Activated CD4-positive, alpha-beta T cell treated with anti-CD3 and anti-CD28 coated beads, Interleukin-2, amount 10 ng/mL, durations not matched to agents 24 days and 14 days (primary cell): ENCODE data around the gene ENTPD3. TPM values are rescaled to one million over a fixed set of nuclear protein-coding genes. Genes with fewer than 3 reads are reported as not detected.
A peak's percentile ranks its signal among the peaks of the same experiment; 100 is the strongest.

Source experiments
- DNase-seq: peaks from one replicate; pipeline ENCODE4 v3.0.0; 2022
- H3K27ac Mint-ChIP-seq: one replicate; pipeline ENCODE4 v1.8.0; 2022; ENCODE audit warnings: mild to moderate bottlenecking, mixed read lengths
- H3K27me3 Mint-ChIP-seq: one replicate; pipeline ENCODE4 v1.8.0; 2022; ENCODE audit warnings: mixed read lengths
- H3K36me3 Mint-ChIP-seq: one replicate; pipeline ENCODE4 v1.8.0; 2022; ENCODE audit warnings: low read depth, mild to moderate bottlenecking, mixed read lengths
- H3K4me1 Mint-ChIP-seq: one replicate; pipeline ENCODE4 v1.8.0; 2021; ENCODE audit warnings: mixed read lengths
- H3K4me3 Mint-ChIP-seq: one replicate; pipeline ENCODE4 v1.8.0; 2022; ENCODE audit warnings: mild to moderate bottlenecking, moderate library complexity, mixed read lengths
- H3K9me3 Mint-ChIP-seq: one replicate; pipeline ENCODE4 v1.8.0; 2021; ENCODE audit warnings: mixed read lengths
- intact Hi-C: fragments of 100-400 bp; cut with micrococcal nuclease; formaldehyde crosslinking; loops from one replicate; pipeline ENCODE4 v1.15.1; 2023
- total RNA-seq: library from RNA; stranded (reverse); gene quantifications from 2 replicates; pipeline ENCODE4 v1.2.3, GENCODE V29; 2022

Gene ENTPD3
- total RNA-seq, 1 donor from 2014 or later, result not detected

DNA sequence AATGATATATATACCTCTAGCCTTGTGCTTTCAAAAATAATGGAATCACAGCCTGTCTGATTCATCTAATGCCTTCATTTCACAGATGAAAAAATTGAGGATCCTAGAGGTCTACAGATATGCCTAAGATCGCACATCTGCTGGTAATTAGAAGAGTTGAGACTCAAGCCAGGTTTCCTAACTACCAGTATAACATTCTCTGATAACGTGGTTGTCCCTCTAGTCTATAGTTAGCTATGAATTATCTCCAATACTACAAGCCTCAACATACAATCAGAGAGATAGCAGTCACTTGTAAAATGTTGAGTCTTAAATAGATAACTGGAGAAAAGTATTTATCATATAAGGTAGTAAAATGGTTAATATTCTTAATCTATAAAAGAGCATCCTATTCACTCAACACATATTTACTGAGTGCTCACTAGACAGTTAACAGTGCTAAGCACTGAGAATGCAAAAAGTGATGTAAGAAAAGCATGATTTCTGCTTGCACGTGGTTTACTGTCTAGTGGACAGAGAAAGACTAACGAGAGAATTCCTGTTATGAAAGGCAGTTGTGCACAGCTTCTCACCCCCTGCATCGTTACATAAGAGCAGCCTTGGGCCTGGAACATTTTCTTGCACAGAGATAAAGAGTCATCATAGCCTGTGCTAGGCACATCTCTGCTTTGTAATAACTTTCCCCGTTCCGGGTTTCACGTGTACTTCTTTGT, 4.9 kb upstream of the ENTPD3 start:
- Mint-ChIP-seq H3K27ac (no peak overlapping the region), H3K4me1 (peaks cover 12% of the 10 kb centered on the region), H3K4me3 (no peak overlapping the region), H3K9me3 (peaks cover 20% of the 10 kb centered on the region), H3K36me3 (no peaks in the 10 kb centered on the region), H3K27me3 (peaks cover 10% of the 10 kb centered on the region)
- DNase-seq, result no peak
- intact Hi-C loops, result no loop called here

DNA sequence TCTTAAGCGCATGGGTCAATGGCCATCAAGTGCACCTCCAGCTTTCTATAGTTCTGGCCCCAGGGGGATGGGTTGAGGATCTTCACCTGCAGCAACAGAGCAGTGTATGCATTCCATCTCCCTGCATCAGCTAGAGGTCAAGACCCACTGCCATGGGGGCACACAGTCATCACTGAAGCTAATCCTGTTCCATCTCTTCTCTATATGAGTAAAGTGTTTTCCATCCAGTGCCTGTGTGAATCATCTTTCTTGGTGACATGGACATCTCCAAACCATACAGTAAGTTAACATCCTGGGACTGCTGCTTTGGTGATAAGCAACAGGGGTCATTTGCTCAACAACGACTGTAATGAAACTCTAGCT, 4.4 kb upstream of the ENTPD3 start:
- no peak for DNase-seq
- peaks cover 20% of the 10 kb centered on the region for H3K9me3 Mint-ChIP-seq
- H3K27me3 Mint-ChIP-seq, result peaks cover 16% of the 10 kb centered on the region
- H3K4me3 Mint-ChIP-seq, result no peak overlapping the region
- H3K27ac Mint-ChIP-seq, result no peak overlapping the region
- no peaks in the 10 kb centered on the region for H3K36me3 Mint-ChIP-seq
- intact Hi-C loops, result no loop called here
- H3K4me1 Mint-ChIP-seq, result peaks cover 14% of the 10 kb centered on the region

DNA sequence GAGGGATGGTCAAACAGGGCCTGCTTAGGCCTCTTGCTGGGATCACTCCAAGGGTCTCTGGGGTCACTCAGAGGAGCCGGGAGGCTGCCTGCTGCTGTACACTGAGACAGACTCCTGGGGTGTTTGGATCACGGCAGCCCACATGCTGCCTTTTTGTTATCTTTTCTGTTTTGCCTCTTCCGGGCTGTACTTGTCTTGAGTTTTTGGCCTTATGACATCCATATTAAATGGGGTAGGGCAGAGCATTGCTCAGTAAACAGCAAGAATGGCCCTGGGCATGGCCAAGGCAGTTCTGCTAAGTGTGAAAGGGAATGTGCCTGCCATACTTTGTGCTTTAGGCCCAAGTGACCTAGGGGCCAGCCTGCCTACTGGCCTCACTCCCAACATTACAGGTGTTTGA, 771 bp upstream of the ENTPD3 start:
- Mint-ChIP-seq H3K27ac (no peak overlapping the region), H3K27me3 (peaks cover 34% of the 10 kb centered on the region), H3K4me3 (peak overlapping the region; percentile 73), H3K4me1 (peaks cover 7% of the 10 kb centered on the region), H3K9me3 (peaks cover 15% of the 10 kb centered on the region), H3K36me3 (no peaks in the 10 kb centered on the region)
- no peak for DNase-seq
- intact Hi-C loops, result no loop called here

DNA sequence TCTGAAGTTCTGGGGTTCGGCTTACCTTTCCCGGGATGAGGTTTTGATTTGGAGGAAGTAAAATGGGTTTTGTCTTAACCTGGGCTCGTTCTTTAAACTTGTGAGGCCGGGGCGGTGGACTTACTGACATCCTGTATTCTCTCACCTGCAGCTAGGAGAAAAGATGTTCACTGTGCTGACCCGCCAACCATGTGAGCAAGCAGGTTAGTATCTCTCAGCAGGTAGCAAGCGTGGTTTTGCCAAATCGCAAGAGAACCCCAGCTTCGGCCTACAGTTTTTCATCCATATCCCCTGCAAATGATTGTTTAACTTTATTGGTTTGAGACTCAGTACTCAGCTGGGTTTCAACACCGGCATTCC, 891 bp downstream of the ENTPD3 start:
- Mint-ChIP-seq H3K4me1 (peaks cover 7% of the 10 kb centered on the region), H3K27me3 (peaks cover 34% of the 10 kb centered on the region), H3K36me3 (no peaks in the 10 kb centered on the region), H3K4me3 (no peak overlapping the region), H3K27ac (no peak overlapping the region), H3K9me3 (peaks cover 7% of the 10 kb centered on the region)
- DNase-seq, result no peak
- intact Hi-C loops, result no loop called here

DNA sequence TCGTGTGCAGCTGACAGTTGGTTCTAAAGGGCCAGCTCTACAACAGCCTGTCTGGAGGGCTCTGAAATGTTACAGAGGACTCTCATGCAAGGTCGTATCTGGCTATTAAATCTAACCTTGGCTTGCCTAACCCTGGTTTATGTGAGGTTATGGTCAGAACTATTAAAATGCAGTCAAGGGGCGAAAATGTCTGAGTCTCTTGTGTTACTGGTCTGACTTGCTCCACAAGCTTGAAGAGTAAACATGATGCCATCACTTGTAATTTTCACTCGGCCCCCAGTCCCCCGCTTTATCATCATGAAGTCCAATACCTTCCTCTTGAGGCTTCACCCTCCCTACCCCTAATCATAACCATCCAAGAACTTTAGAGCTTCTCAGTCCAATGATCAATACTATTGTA, 9.4 kb downstream of the ENTPD3 start:
- Mint-ChIP-seq H3K4me1 (no peaks in the 10 kb centered on the region), H3K27me3 (peaks cover 3% of the 10 kb centered on the region), H3K9me3 (no peaks in the 10 kb centered on the region), H3K27ac (no peak overlapping the region), H3K4me3 (no peak overlapping the region), H3K36me3 (no peaks in the 10 kb centered on the region)
- no peak for DNase-seq
- intact Hi-C loops, result no loop called here

DNA sequence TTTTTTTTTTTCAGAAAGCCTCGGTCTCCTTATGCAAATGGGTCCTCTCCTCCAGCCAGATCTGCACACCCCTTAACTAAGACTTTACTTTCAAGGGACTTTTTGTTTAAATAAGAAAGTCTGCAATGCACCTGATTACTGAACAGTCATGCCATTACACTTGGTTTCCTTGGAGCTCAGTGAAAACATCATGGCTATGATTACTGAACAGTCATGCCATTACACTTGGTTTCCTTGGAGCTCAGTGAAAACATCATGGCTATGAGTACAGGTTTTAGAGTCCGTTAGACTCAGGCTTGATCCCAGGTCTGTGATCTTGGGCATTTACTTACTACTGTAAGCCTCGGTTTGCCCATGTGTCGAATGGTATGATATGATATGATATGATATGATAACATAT, 10.1 kb downstream of the ENTPD3 start:
- no peak overlapping the region for H3K27ac Mint-ChIP-seq
- H3K9me3 Mint-ChIP-seq, result no peaks in the 10 kb centered on the region
- peaks cover 3% of the 10 kb centered on the region for H3K27me3 Mint-ChIP-seq
- no peak for DNase-seq
- H3K4me3 Mint-ChIP-seq, result no peak overlapping the region
- H3K4me1 Mint-ChIP-seq, result no peaks in the 10 kb centered on the region
- H3K36me3 Mint-ChIP-seq, result no peaks in the 10 kb centered on the region
- intact Hi-C loops, result no loop called here

DNA sequence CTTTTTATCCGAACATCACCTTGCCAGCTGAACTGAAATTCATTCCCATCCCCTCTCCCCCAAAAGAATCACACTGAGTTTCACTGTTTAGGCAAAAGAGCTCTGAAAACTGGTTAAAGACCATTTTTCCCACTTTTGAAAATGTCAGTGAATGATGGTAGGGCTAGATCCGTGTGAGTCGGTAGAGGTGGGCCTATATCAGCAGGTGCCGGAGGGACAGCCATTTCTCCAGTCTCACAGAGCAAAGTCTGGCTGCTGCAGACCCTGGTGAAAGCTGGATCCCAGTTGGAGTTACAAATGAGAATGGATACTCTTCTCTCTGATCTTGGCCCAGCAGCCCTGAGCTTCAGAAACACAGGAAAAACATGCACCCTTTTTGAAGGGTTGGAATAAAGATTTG, 10.9 kb downstream of the ENTPD3 start:
- intact Hi-C loops, result no loop called here
- Mint-ChIP-seq H3K36me3 (no peaks in the 10 kb centered on the region), H3K4me1 (no peaks in the 10 kb centered on the region), H3K27me3 (peaks cover 3% of the 10 kb centered on the region), H3K4me3 (no peak overlapping the region), H3K9me3 (no peaks in the 10 kb centered on the region), H3K27ac (no peak overlapping the region)
- DNase-seq, result no peak

DNA sequence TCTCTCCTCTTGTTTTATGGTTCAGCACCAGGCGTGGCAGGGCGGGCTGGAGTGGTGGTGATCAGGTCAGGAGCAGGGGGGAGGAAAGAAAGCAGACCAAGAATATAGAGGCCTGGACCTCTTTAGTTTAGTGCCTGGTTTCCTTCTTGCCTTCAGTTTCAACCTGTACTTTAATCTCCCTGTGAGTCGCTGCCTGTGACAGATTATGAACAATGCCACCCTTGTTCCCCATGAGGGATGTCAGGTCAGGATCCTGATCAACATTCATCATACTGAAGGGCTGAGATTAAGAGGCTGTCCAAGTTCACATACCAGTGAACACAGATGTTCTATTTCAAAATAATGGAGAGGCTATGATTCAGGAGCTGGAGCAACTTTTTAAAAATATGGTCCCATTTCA, 11.4 kb downstream of the ENTPD3 start:
- Mint-ChIP-seq H3K27ac (no peak overlapping the region), H3K36me3 (no peaks in the 10 kb centered on the region), H3K4me3 (no peak overlapping the region), H3K4me1 (no peaks in the 10 kb centered on the region), H3K27me3 (peaks cover 3% of the 10 kb centered on the region), H3K9me3 (no peaks in the 10 kb centered on the region)
- DNase-seq, result no peak
- intact Hi-C loops, result no loop called here

DNA sequence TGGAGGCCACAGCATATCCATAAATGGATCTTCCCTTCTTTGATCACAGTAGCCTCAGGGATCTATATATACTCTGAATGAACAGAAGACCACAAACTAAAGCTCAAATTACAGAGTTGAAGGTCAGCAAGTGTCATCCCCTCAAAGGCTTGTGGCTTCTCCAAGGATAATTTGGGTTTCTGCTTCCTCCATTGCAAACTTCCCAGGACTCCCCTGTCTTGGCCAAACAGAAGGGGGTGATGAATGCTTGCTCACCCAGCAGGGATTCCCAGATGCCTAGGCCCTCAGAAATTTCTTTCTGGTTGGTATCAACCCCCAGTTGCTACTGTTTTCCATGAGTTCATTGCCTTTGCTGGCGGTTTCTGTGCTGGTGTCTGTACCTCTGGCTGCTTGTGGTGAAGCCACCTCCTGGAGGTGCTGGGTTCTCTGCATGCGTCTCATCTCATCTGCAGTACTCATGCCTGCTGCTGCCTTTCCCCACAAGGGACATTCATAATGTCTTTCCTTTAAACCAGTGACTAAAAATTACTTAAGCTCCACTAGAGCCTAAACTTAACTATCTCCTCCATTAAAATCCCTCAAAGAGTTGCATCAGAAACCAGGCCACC, 17.7 kb downstream of the ENTPD3 start:
- peaks cover 3% of the 10 kb centered on the region for H3K27me3 Mint-ChIP-seq
- no peak overlapping the region for H3K27ac Mint-ChIP-seq
- H3K4me3 Mint-ChIP-seq, result no peak overlapping the region
- no peaks in the 10 kb centered on the region for H3K4me1 Mint-ChIP-seq
- no peaks in the 10 kb centered on the region for H3K9me3 Mint-ChIP-seq
- intact Hi-C loops, result no loop called here
- DNase-seq, result no peak
- no peaks in the 10 kb centered on the region for H3K36me3 Mint-ChIP-seq

DNA sequence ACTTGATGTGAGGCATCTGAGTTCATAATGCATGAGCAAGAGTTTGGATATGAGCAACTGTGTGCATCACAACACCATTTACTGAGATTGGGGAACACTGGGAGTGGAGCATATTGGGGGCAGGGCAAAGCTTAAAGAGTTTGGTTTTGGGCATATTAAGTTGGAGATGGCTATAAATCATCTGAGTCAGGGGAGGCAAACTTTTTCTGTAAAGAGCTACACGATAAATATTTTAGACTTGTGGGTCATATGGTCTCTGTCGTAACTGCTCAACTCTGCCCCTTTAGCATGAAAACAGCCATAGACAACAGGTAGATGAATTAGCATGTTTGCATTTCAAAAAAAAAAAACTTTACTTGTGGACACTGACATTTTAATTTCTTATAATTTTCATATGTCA, 20.0 kb downstream of the ENTPD3 start:
- H3K27me3 Mint-ChIP-seq, result peaks cover 2% of the 10 kb centered on the region
- no peak for DNase-seq
- no peaks in the 10 kb centered on the region for H3K36me3 Mint-ChIP-seq
- no peak overlapping the region for H3K27ac Mint-ChIP-seq
- no peaks in the 10 kb centered on the region for H3K4me1 Mint-ChIP-seq
- H3K4me3 Mint-ChIP-seq, result no peak overlapping the region
- intact Hi-C loops, result no loop called here
- no peaks in the 10 kb centered on the region for H3K9me3 Mint-ChIP-seq

DNA sequence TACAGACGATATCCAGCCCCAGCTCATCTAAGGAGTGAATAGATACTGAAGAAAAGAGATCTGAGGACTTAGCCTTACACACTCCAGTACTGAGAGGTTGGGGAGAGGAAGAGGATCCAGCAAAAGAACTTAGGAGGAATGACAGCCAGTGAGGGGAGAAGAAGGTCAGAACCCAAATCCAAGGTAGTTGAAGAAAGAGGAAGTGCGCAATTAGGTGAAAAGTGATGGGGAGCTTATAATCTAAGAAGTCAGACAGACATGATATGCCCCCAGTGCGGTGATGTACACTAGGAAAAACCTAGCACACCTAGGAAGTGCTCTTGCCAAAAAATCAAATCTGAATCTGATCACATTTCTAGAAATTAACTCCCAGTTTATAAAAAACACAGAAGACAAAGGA, 20.6 kb downstream of the ENTPD3 start:
- intact Hi-C loops, result no loop called here
- Mint-ChIP-seq H3K9me3 (no peaks in the 10 kb centered on the region), H3K36me3 (no peaks in the 10 kb centered on the region), H3K27me3 (peaks cover 4% of the 10 kb centered on the region), H3K4me3 (no peak overlapping the region), H3K4me1 (no peaks in the 10 kb centered on the region), H3K27ac (no peak overlapping the region)
- DNase-seq, result no peak

DNA sequence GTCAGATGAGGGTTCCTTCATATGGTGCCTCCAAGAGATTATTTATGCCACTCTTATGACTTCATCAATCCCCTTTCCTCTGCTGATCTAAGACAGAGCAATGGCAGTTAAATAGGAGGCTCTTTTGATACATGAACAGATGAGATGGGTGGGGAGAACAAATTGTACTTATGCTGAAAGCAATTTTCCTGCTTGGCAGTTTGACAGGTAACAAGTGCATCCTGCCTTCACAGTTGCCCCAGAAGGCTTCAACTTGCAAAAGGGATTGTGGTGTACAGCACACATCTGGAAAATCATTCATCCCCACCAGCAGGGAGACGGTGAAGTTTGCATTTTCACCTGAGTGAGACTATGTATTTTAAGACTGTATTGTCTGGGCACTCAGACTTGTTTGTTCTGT, 27.3 kb downstream of the ENTPD3 start:
- no peaks in the 10 kb centered on the region for H3K36me3 Mint-ChIP-seq
- no peak overlapping the region for H3K27ac Mint-ChIP-seq
- no peak for DNase-seq
- H3K9me3 Mint-ChIP-seq, result no peaks in the 10 kb centered on the region
- no peak overlapping the region for H3K4me3 Mint-ChIP-seq
- H3K4me1 Mint-ChIP-seq, result no peaks in the 10 kb centered on the region
- H3K27me3 Mint-ChIP-seq, result peaks cover 21% of the 10 kb centered on the region
- intact Hi-C loops, result no loop called here

DNA sequence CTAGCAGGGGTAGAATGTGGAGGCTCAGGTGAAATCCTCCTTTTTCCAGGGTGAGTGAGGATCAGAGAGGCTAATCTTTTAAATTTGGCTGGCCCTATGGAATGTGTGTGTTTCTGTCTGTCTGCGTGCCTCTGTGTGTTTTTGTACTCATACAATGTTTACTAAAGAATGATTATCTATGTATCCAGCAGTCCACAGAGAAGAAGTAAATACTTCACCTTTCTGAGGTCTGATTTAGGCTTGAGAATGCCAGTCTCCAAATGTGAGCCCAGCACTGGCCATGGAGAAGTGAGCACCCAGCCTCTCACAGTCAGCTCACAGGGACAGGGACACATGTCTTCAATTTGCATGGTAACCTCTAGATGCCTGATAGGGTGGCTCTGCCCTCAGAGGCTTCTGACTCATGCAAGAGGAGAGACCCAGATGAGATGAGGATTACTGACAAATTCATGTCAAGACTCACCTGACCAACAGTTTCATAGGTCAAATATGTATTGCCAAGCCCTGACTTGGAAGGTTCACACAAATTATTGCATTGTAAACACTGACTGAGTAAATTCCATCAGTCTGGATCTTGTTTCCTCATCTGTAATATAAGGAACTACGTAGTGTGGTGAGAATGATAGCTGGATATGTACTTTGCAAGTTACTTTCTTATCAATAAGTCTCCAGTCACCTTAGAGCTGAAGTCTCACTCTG, 31.0 kb downstream of the ENTPD3 start:
- Mint-ChIP-seq H3K36me3 (no peaks in the 10 kb centered on the region), H3K27ac (no peak overlapping the region), H3K4me1 (no peaks in the 10 kb centered on the region), H3K27me3 (peaks cover 18% of the 10 kb centered on the region), H3K4me3 (no peak overlapping the region), H3K9me3 (no peaks in the 10 kb centered on the region)
- intact Hi-C loops, result no loop called here
- DNase-seq, result no peak

DNA sequence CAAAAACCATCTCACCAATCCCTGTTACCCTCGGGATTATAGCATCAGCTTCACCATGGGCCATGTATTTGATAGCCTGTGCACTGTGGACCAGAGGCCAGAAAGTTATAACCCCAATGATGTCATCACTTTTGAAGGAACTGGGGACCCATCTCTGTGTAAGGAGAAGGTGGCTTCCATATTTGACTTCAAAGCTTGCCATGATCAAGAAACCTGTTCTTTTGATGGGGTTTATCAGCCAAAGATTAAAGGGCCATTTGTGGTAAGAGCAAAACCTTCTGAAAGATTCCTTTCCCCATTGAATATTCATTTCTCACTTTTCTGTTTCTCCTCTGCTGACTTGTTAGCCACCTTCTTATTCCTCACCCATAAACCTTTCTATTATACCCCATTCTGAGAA, 35.9 kb downstream of the ENTPD3 start:
- intact Hi-C loops, result no loop called here
- no peaks in the 10 kb centered on the region for H3K9me3 Mint-ChIP-seq
- H3K36me3 Mint-ChIP-seq, result peaks cover 3% of the 10 kb centered on the region
- peaks cover 3% of the 10 kb centered on the region for H3K27me3 Mint-ChIP-seq
- no peak overlapping the region for H3K27ac Mint-ChIP-seq
- no peaks in the 10 kb centered on the region for H3K4me1 Mint-ChIP-seq
- H3K4me3 Mint-ChIP-seq, result no peak overlapping the region
- DNase-seq, result no peak
